Measurements from ENCODE around the gene PANK1. TPM values are rescaled to one million over a fixed set of nuclear protein-coding genes. Genes with fewer than 3 reads are reported as not detected.

PANK1 gene
- total and polyA plus RNA-seq, 2 donors (not counting 3 experiments of a cell fraction or from before 2014, with no cell fraction given): 2.0 to 6.3 TPM

GRCh38 chr10:89679986-89680385 lies 34.9 kb upstream of the PANK1 start:
- no peaks in the 10 kb centered on the region for H3K9me1 ChIP-seq (replicated peaks; ENCODE audit: control insufficient read depth, extremely low read depth, insufficient read depth, low read length)
- H3K4me3 ChIP-seq (replicated peaks in 1 of 3; ENCODE audit: insufficient read depth in 1 of 3, low read depth in 1 of 3, low read length in 3 of 3): no peak overlapping the region
- no peak overlapping the region for H3K9ac ChIP-seq (replicated peaks; ENCODE audit: extremely low read depth, insufficient read depth, low read length)
- no peak overlapping the region for H2AFZ ChIP-seq (ENCODE audit: low read depth, low read length)
- H3K4me1 ChIP-seq (ENCODE audit: control insufficient read depth, extremely low read depth, insufficient read depth, low read length): no peaks in the 10 kb centered on the region
- no peaks in the 10 kb centered on the region for H3K9me3 ChIP-seq (replicated peaks; ENCODE audit: control insufficient read depth, insufficient read depth, low read length)
- no TSS peak for BruUV-seq (replicated peaks)
- FAIRE-seq (no peak), DNase-seq (ENCODE audit: low read depth, low spot score) (no peak)
- no peaks in the 10 kb centered on the region for H3K79me2 ChIP-seq (ENCODE audit: control insufficient read depth, insufficient read depth, low read length)
- dilution Hi-C loops (cut with MboI; ENCODE audit: extremely low pct_ligation_motif_present, low sequenced_read_pairs): no loop called here
- TF ChIP-seq POLR2AphosphoS5 (IDR thresholded peaks at IDR 0.05; ENCODE audit: insufficient read depth, low read depth, low read length) (no peak), POLR2A (IDR thresholded peaks at IDR 0.05; ENCODE audit: low read depth, low read length) (no peak)
- TF ChIP-seq, protein P1, sequence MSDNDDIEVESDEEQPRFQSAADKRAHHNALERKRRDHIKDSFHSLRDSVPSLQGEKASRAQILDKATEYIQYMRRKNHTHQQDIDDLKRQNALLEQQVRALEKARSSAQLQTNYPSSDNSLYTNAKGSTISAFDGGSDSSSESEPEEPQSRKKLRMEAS (IDR thresholded peaks at IDR 0.05; ENCODE audit: insufficient read depth, insufficient read length): no peak
- H3K4me2 ChIP-seq (ENCODE audit: insufficient read depth, low read length): no peak overlapping the region
- no peaks in the 10 kb centered on the region for H4K20me1 ChIP-seq (replicated peaks; ENCODE audit: control insufficient read depth, extremely low read depth, insufficient read depth, low read length)
- ChIA-PET CTCF (interaction anchor here (1.3 kb wide), 1 partner anchor 21 kb away, joined by 3 read pairs; the partner anchor contains the start of gene KIF20B), POLR2A (no interaction called here)
- H3K27ac ChIP-seq (ENCODE audit: insufficient read depth, low read depth, low read length): no peak overlapping the region
- H3K27me3 ChIP-seq (ENCODE audit: control insufficient read depth in 2 of 2, insufficient read depth in 2 of 2, low read length in 2 of 2): peaks cover 3 to 5% of the 10 kb centered on the region in 2 experiments
- H3K36me3 ChIP-seq (ENCODE audit: control insufficient read depth in 2 of 2, extremely low read depth in 1 of 2, insufficient read depth in 2 of 2, low read length in 2 of 2): no peaks in the 10 kb centered on the region
- intact Hi-C loops (cut with micrococcal nuclease): no loop called here

- dilution Hi-C loops (cut with MboI; ENCODE audit: extremely low pct_ligation_motif_present, low sequenced_read_pairs) (no loop called here), intact Hi-C loops (cut with micrococcal nuclease) (no loop called here)
- BruUV-seq (replicated peaks): no TSS peak
- Histone ChIP-seq H3K4me3 (replicated peaks in 1 of 3; ENCODE audit: insufficient read depth in 1 of 3, low read depth in 1 of 3, low read length in 3 of 3) (no peak overlapping the region), H3K27ac (ENCODE audit: insufficient read depth, low read depth, low read length) (no peak overlapping the region), H3K9ac (replicated peaks; ENCODE audit: extremely low read depth, insufficient read depth, low read length) (no peak overlapping the region), H3K27me3 (ENCODE audit: control insufficient read depth in 2 of 2, insufficient read depth in 2 of 2, low read length in 2 of 2) (peaks cover 3 to 5% of the 10 kb centered on the region in 2 experiments), H4K20me1 (replicated peaks; ENCODE audit: control insufficient read depth, extremely low read depth, insufficient read depth, low read length) (no peaks in the 10 kb centered on the region), H3K9me1 (replicated peaks; ENCODE audit: control insufficient read depth, extremely low read depth, insufficient read depth, low read length) (no peaks in the 10 kb centered on the region), H2AFZ (ENCODE audit: low read depth, low read length) (no peak overlapping the region), H3K4me1 (ENCODE audit: control insufficient read depth, extremely low read depth, insufficient read depth, low read length) (no peaks in the 10 kb centered on the region), H3K36me3 (ENCODE audit: control insufficient read depth in 2 of 2, extremely low read depth in 1 of 2, insufficient read depth in 2 of 2, low read length in 2 of 2) (no peaks in the 10 kb centered on the region), H3K79me2 (ENCODE audit: control insufficient read depth, insufficient read depth, low read length) (no peaks in the 10 kb centered on the region), H3K4me2 (ENCODE audit: insufficient read depth, low read length) (no peak overlapping the region), H3K9me3 (replicated peaks; ENCODE audit: control insufficient read depth, insufficient read depth, low read length) (no peaks in the 10 kb centered on the region)
- ChIA-PET POLR2A (no interaction called here), CTCF (interaction anchor here (1.4 kb wide), 1 partner anchor 13 kb away, joined by 3 read pairs; no protein-coding TSS in a partner anchor)
- no peak for FAIRE-seq
- DNase-seq (ENCODE audit: low read depth, low spot score): no peak
- no peak for TF ChIP-seq MYC (IDR thresholded peaks at IDR 0.05; ENCODE audit: low read depth, low read length)
- TF ChIP-seq GATA2 (IDR thresholded peaks at IDR 0.05; ENCODE audit: insufficient read depth, insufficient read length, low read depth, low read length): no peak
- no peak for TF ChIP-seq POLR2AphosphoS5 (IDR thresholded peaks at IDR 0.05; ENCODE audit: insufficient read depth, low read depth, low read length)
- TF ChIP-seq EZH2 (IDR thresholded peaks at IDR 0.05; ENCODE audit: borderline replicate concordance, low read depth, low read length, severe bottlenecking): no peak
- no peak for TF ChIP-seq JUN (IDR thresholded peaks at IDR 0.05; ENCODE audit: borderline replicate concordance, insufficient read depth, insufficient read length, low read depth)
- TF ChIP-seq, protein P2, sequence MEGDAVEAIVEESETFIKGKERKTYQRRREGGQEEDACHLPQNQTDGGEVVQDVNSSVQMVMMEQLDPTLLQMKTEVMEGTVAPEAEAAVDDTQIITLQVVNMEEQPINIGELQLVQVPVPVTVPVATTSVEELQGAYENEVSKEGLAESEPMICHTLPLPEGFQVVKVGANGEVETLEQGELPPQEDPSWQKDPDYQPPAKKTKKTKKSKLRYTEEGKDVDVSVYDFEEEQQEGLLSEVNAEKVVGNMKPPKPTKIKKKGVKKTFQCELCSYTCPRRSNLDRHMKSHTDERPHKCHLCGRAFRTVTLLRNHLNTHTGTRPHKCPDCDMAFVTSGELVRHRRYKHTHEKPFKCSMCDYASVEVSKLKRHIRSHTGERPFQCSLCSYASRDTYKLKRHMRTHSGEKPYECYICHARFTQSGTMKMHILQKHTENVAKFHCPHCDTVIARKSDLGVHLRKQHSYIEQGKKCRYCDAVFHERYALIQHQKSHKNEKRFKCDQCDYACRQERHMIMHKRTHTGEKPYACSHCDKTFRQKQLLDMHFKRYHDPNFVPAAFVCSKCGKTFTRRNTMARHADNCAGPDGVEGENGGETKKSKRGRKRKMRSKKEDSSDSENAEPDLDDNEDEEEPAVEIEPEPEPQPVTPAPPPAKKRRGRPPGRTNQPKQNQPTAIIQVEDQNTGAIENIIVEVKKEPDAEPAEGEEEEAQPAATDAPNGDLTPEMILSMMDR (IDR thresholded peaks at IDR 0.05; ENCODE audit: extremely low read depth in 1 of 2, insufficient read depth in 1 of 2, low read depth in 1 of 2, low read length in 2 of 2): no peak
- TF ChIP-seq, protein P1 (IDR thresholded peaks at IDR 0.05; ENCODE audit: insufficient read depth, insufficient read length): no peak
- no peak for TF ChIP-seq POLR2A (IDR thresholded peaks at IDR 0.05; ENCODE audit: low read depth, low read length)
- TF ChIP-seq FOS (IDR thresholded peaks at IDR 0.05; ENCODE audit: borderline replicate concordance, insufficient read depth, low read length): no peak
Observed at GRCh38 chr10:89677341-89677740, 32.3 kb upstream of the PANK1 start.

Measured in endothelial cell of umbilical vein (primary cell).